OCI-LY1 (cell line): ENCODE measurements around the gene SIRT2.

Experiments
- CTCF ChIP-seq: fragments of 200-600 bp; sonication (generic), shearing (Covaris generic); IDR thresholded peaks from 2 replicates; pipeline ENCODE4 v1.5.1; 2017; ENCODE audit warnings: mild to moderate bottlenecking, antibody characterized with exemption, low read length, moderate library complexity, mixed read lengths
- EZH2 ChIP-seq: fragments of 200-600 bp; sonication (generic), shearing (Covaris generic); IDR thresholded peaks from 2 replicates; pipeline ENCODE4 v1.8.0; 2017; ENCODE audit warnings: borderline replicate concordance, mixed run types, mild to moderate bottlenecking, antibody characterized with exemption, low read length, moderate library complexity, mixed read lengths

- TF ChIP-seq CTCF, result no peak
- no peak for TF ChIP-seq EZH2
Measured at GRCh38 chr19:38830039-38830733, 69.2 kb downstream of the SIRT2 start.
